Fibroblast of the aortic adventitia (primary cell): Measurements from ENCODE around the gene PTGS2. TPM values are rescaled to one million over a fixed set of nuclear protein-coding genes. Genes with fewer than 3 reads are reported as not detected.

ENCODE experiments used
- DNase-seq: peaks from one replicate; pipeline ENCODE4 v3.0.0-alpha.2; 2010; ENCODE audit warnings: low read depth
- H3K4me3 ChIP-seq: 2 replicates; pipeline ENCODE4 v1.5.1; 2011; ENCODE audit warnings: low read depth, mild to moderate bottlenecking, control low read depth, low read length, moderate library complexity
- total RNA-seq: library from RNA; depleted of rRNA; stranded (reverse); fragments of >200 nt; gene quantifications from 2 replicates; pipeline ENCODE4 v1.2.3, GENCODE V29; 2012; ENCODE audit warnings: low replicate concordance
- TF ChIP-seq, protein P1 (sequence below): IDR thresholded peaks from 2 replicates; pipeline ENCODE4 v1.5.1; 2011; ENCODE audit warnings: mild to moderate bottlenecking, low read length, control low read depth, inconsistent platforms; ENCODE audit not compliant: insufficient read depth

PTGS2 gene
- total RNA-seq, 1 donor: 15.0 TPM

DNA sequence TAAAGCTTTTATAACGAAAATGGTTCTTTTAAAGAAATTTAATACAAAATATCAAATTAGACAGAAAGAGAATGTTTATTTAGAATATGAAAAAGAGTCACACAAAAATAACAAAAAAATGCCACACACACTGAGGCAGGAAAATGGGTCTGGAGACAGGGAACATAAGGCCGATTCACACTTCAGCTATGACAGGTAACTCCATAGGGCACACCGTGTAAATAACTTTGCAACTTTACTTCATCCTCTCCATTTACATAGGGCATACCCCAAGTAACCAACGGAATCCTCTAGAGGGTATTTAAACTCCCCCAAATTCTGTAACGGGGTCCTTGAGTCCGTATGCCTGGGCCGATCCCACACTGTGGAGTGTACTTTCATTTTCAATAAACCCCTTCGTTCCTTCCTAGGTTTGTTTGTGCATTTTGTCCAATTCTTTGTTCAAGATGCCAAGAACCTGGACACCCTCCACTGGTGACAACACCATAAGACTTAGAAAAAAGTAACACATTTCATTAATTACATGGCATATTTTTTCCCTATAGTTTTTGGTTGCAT is 23.1 kb upstream of the PTGS2 start:
- TF ChIP-seq, protein P1, sequence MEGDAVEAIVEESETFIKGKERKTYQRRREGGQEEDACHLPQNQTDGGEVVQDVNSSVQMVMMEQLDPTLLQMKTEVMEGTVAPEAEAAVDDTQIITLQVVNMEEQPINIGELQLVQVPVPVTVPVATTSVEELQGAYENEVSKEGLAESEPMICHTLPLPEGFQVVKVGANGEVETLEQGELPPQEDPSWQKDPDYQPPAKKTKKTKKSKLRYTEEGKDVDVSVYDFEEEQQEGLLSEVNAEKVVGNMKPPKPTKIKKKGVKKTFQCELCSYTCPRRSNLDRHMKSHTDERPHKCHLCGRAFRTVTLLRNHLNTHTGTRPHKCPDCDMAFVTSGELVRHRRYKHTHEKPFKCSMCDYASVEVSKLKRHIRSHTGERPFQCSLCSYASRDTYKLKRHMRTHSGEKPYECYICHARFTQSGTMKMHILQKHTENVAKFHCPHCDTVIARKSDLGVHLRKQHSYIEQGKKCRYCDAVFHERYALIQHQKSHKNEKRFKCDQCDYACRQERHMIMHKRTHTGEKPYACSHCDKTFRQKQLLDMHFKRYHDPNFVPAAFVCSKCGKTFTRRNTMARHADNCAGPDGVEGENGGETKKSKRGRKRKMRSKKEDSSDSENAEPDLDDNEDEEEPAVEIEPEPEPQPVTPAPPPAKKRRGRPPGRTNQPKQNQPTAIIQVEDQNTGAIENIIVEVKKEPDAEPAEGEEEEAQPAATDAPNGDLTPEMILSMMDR: no peak
- no peak for DNase-seq
- H3K4me3 ChIP-seq: no peak overlapping the region

DNA sequence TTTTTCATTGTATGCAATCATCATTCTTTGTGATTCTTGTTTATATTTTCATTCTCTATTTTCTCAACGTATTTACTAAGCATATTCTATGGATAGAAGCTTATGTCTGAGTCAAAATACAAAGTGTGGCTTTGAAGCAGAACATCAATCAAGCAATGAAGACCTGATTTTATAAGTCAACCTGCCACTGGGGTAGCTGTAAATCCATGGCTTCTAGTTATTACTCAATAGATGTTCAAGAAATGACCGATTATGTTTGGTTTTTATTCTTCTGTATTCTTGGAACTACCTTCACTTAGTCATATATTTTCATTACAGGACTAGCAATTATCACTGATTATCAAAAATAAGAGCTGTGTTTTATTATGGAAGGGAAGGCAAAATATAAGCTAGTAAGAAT is 20.5 kb upstream of the PTGS2 start:
- no peak overlapping the region for H3K4me3 ChIP-seq
- TF ChIP-seq, protein P1: no peak
- no peak for DNase-seq

DNA sequence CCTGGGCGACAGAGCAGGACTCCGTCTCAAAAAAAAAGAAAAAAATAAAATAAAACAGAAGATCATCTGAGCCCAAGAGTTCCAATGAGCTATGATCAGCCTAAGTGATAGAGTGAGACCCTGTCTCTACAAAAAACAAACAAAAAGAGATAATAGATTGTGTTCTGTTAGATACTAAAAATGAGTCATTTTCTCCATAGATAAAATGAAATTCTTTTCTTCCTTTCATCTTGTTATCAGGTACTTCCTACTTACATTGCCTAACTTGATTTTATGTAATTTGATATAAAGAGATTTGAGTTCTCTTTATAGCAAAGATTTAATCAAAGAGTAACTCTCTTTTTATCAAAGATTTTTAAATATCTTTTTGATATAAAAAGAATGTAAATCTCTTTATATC is 19.3 kb upstream of the PTGS2 start:
- TF ChIP-seq, protein P1: no peak
- H3K4me3 ChIP-seq: no peak overlapping the region
- no peak for DNase-seq

DNA sequence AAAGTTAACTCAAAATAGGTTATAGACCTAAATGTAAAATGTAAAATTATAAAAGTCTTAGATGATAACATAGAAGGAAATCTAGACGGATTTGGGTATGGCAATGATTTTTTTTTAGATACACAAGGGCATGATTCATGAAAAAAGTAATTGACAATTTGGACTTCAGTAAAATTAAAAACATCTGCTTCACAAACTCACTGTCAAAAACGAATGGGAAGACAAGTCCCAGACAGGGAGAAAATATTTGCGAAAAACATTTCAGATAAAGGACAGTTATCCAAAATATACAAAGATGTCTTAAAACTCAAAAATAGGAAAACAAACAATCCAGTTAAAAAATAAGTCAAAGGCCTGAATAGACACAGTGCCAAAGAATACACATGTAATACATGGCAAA is 9.7 kb upstream of the PTGS2 start:
- no peak overlapping the region for H3K4me3 ChIP-seq
- DNase-seq: peak; percentile 16
- TF ChIP-seq, protein P1: no peak

DNA sequence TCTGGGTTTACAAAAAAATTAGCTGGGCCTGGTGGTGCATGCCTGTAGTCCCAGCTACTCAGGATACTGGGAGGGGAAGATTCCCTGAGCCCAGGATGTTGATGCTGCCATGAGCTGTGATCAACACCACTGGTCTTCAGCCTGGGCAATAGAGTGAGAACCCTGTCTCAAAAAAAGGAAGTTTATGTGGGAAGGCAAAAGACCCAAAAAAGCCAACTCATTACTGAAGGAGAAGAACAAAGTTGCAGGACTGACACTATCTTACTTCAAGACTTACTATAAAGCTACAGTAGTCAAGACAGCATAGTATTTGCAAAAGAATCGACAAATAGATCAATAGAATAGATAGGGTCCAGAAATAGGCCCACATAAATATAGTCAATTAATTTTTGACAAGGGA is 9.2 kb upstream of the PTGS2 start:
- TF ChIP-seq, protein P1: no peak
- DNase-seq: no peak
- no peak overlapping the region for H3K4me3 ChIP-seq

DNA sequence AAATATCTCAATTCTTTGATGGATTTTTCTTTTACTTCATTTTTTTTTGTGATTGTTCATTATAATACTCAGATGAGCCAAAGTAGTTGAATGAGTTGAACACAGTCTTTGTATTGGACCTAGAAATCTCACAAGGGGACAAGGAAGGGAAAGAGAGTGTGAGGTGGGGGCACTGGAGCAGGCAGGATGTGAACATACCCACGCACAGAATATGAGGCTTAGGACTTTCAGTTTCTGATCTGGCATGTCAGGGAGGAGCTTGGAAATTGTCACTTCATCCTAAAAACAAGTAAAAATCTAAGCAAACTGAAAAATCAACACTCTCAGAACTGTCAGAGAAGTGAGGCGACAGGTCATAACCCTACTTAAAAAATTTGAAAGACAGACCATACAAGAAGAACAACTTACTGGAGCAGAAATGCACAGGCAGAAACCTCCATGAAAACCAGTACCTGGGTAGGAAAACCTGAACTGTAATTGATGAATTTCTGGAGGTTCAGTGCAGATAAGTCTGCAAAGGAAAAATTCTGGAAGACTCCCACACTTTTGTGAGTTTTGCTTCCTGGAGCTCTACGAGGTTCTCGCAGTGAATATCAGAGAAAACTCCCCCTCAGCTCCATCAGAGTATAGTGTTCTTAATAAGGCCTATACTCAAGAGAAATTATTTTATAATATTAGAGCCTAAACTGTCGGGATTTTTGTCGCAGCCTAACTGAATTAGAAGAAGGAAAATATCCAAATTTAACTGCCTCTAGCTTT is 3.6 kb upstream of the PTGS2 start:
- DNase-seq: peak; percentile 17
- TF ChIP-seq, protein P1: no peak
- no peak overlapping the region for H3K4me3 ChIP-seq
